Measurements from ENCODE around the gene TMED1. TPM values are rescaled to one million over a fixed set of nuclear protein-coding genes. Genes with fewer than 3 reads are reported as not detected.

The TMED1 gene
- total RNA-seq, 1 experiment from 2014 or later: 26.3 TPM

DNA sequence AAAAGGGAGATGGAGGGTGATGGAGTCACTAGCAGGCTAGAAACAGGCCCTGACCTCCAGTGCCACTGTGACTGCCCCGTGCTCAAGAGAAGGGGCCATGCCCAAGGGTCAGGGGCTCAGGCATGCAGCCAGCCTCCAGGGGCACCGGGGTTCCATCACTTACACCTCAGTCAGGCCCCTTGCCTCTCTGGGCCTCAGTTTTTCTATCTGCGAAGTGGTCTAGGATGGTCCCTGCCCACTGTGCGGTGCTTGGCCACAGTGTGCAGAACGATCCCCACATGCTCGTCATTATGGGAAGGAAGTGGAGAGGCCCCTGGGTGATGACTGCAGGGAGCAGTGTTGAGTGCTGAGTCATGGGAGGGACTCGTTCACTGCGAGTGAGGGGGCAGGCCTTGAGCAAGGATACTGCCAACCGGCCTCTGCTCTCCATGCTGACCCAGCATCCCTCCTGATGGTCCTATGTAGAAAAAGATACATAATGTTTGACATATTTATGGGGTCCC lies 23.1 kb downstream of the TMED1 start:
- Histone ChIP-seq H4K20me1 (ENCODE audit: insufficient read depth) (no peaks in the 10 kb centered on the region), H3K4me2 (ENCODE audit: low read length) (peak overlapping the region; percentile 64), H2AFZ (ENCODE audit: low read depth, low read length, poor library complexity, severe bottlenecking) (no peak overlapping the region), H3K27me3 (ENCODE audit: insufficient read depth, low read length) (no peaks in the 10 kb centered on the region), H3K4me3 (replicated peaks in 1 of 2; ENCODE audit: low read depth in 1 of 2, low read length in 2 of 2) (no peak overlapping the region), H3K9ac (ENCODE audit: low read length) (peak overlapping the region; percentile 42), H3K79me2 (ENCODE audit: insufficient read depth, low read length) (no peaks in the 10 kb centered on the region), H3K27ac (ENCODE audit: low read depth, low read length) (peak overlapping the region; percentile 50), H3K9me3 (ENCODE audit: control insufficient read depth in 1 of 2, insufficient read depth in 1 of 2, low read depth in 1 of 2, low read length in 2 of 2) (no peaks in the 10 kb centered on the region), H3K4me1 (ENCODE audit: control insufficient read depth in 1 of 2, insufficient read depth in 2 of 2, low read length in 2 of 2) (peaks cover 21 to 41% of the 10 kb centered on the region in 2 experiments), H3K9me2 (ENCODE audit: insufficient read depth) (no peaks in the 10 kb centered on the region), H3K36me3 (ENCODE audit: control insufficient read depth in 1 of 2, insufficient read depth in 2 of 2, low read length in 2 of 2) (peaks cover 1 to 7% of the 10 kb centered on the region in 2 experiments; a peak in 3 of 4 replicates)
- RAD21 ChIA-PET (ENCODE audit: low non-redundant PET in 1 of 2, low total read pairs in 2 of 2, uncharacterized antibody in 2 of 2, unreplicated experiment in 2 of 2): no interaction called here
- no peak for TF ChIP-seq FOSL1 (IDR thresholded peaks at IDR 0.05; ENCODE audit: low read depth)
- no peak for TF ChIP-seq SIN3A (IDR thresholded peaks at IDR 0.05; ENCODE audit: low read depth)
- no peak for TF ChIP-seq ELF1 (IDR thresholded peaks at IDR 0.05; ENCODE audit: borderline replicate concordance, low read depth)
- TF ChIP-seq POLR2AphosphoS5 (IDR thresholded peaks at IDR 0.05; ENCODE audit: low read depth, low read length): no peak
- TF ChIP-seq, protein P1, sequence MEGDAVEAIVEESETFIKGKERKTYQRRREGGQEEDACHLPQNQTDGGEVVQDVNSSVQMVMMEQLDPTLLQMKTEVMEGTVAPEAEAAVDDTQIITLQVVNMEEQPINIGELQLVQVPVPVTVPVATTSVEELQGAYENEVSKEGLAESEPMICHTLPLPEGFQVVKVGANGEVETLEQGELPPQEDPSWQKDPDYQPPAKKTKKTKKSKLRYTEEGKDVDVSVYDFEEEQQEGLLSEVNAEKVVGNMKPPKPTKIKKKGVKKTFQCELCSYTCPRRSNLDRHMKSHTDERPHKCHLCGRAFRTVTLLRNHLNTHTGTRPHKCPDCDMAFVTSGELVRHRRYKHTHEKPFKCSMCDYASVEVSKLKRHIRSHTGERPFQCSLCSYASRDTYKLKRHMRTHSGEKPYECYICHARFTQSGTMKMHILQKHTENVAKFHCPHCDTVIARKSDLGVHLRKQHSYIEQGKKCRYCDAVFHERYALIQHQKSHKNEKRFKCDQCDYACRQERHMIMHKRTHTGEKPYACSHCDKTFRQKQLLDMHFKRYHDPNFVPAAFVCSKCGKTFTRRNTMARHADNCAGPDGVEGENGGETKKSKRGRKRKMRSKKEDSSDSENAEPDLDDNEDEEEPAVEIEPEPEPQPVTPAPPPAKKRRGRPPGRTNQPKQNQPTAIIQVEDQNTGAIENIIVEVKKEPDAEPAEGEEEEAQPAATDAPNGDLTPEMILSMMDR (IDR thresholded peaks at IDR 0.05 in 2 of 3, conservative IDR thresholded peaks at IDR 0.05 in 1 of 3; ENCODE audit: borderline replicate concordance in 1 of 3, insufficient read depth in 1 of 3, low read depth in 2 of 3, low read length in 2 of 3): no peak
- TF ChIP-seq ZNF274 (IDR thresholded peaks at IDR 0.05; ENCODE audit: low read depth, low read length): no peak
- no peak for TF ChIP-seq JUND (IDR thresholded peaks at IDR 0.05)
- TF ChIP-seq EZH2phosphoT487 (IDR thresholded peaks at IDR 0.05; ENCODE audit: borderline replicate concordance): no peak
- TF ChIP-seq, protein P2, sequence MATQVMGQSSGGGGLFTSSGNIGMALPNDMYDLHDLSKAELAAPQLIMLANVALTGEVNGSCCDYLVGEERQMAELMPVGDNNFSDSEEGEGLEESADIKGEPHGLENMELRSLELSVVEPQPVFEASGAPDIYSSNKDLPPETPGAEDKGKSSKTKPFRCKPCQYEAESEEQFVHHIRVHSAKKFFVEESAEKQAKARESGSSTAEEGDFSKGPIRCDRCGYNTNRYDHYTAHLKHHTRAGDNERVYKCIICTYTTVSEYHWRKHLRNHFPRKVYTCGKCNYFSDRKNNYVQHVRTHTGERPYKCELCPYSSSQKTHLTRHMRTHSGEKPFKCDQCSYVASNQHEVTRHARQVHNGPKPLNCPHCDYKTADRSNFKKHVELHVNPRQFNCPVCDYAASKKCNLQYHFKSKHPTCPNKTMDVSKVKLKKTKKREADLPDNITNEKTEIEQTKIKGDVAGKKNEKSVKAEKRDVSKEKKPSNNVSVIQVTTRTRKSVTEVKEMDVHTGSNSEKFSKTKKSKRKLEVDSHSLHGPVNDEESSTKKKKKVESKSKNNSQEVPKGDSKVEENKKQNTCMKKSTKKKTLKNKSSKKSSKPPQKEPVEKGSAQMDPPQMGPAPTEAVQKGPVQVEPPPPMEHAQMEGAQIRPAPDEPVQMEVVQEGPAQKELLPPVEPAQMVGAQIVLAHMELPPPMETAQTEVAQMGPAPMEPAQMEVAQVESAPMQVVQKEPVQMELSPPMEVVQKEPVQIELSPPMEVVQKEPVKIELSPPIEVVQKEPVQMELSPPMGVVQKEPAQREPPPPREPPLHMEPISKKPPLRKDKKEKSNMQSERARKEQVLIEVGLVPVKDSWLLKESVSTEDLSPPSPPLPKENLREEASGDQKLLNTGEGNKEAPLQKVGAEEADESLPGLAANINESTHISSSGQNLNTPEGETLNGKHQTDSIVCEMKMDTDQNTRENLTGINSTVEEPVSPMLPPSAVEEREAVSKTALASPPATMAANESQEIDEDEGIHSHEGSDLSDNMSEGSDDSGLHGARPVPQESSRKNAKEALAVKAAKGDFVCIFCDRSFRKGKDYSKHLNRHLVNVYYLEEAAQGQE (IDR thresholded peaks at IDR 0.05; ENCODE audit: low read depth): no peak
- TF ChIP-seq, protein P3, sequence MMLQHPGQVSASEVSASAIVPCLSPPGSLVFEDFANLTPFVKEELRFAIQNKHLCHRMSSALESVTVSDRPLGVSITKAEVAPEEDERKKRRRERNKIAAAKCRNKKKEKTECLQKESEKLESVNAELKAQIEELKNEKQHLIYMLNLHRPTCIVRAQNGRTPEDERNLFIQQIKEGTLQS (IDR thresholded peaks at IDR 0.05): no peak
- POLR2A ChIA-PET: no interaction called here
- CTCF ChIA-PET: no interaction called here
- intact Hi-C loops (cut with micrococcal nuclease): no loop called here
- no TSS peak for BruUV-seq (replicated peaks)
- no peak for DNase-seq (ENCODE audit: low read depth, low spot score)
- ATAC-seq: peak; percentile 61
